ENCODE measurements around the gene CDH23.

Gene CDH23

GRCh38 chr10:71696628-71697326 lies 300.1 kb downstream of the CDH23 start:
- DNase-seq: peak; percentile 62

GRCh38 chr10:71697938-71698709 lies 301.4 kb downstream of the CDH23 start:
- no peak for DNase-seq

- DNase-seq: no peak
Measured at GRCh38 chr10:71698737-71699136, 302.0 kb downstream of the CDH23 start.

- DNase-seq: no peak
Measured at GRCh38 chr10:71700731-71701368, 304.1 kb downstream of the CDH23 start.

- no peak for DNase-seq
Measured at GRCh38 chr10:71701496-71702132, 304.9 kb downstream of the CDH23 start.

GRCh38 chr10:71703577-71703976 lies 306.9 kb downstream of the CDH23 start:
- DNase-seq: no peak

GRCh38 chr10:71704816-71705215 lies 308.1 kb downstream of the CDH23 start:
- DNase-seq: no peak

GRCh38 chr10:71705582-71705981 lies 308.9 kb downstream of the CDH23 start:
- no peak for DNase-seq

GRCh38 chr10:71706216-71707121 lies 309.7 kb downstream of the CDH23 start:
- no peak for DNase-seq

- no peak for DNase-seq
Measured at GRCh38 chr10:71707240-71707789, 310.6 kb downstream of the CDH23 start.

GRCh38 chr10:71708301-71708703 lies 311.6 kb downstream of the CDH23 start:
- DNase-seq: peak; percentile 81

- no peak for DNase-seq
Measured at GRCh38 chr10:71708897-71709882, 312.5 kb downstream of the CDH23 start.

GRCh38 chr10:71710519-71710918 lies 313.8 kb downstream of the CDH23 start:
- DNase-seq: no peak

- no peak for DNase-seq
Measured at GRCh38 chr10:71711052-71711623, 314.4 kb downstream of the CDH23 start.

GRCh38 chr10:71712170-71712569 lies 315.4 kb downstream of the CDH23 start:
- no peak for DNase-seq

- no peak for DNase-seq
Measured at GRCh38 chr10:71712572-71713134, 315.9 kb downstream of the CDH23 start.

- DNase-seq: peak; percentile 81
Measured at GRCh38 chr10:71713135-71714030, 316.7 kb downstream of the CDH23 start.

- DNase-seq: no peak
Measured at GRCh38 chr10:71714031-71714410, 317.3 kb downstream of the CDH23 start.

GRCh38 chr10:71714592-71714991 lies 317.9 kb downstream of the CDH23 start:
- DNase-seq: no peak
